Keratinocyte (primary cell): ENCODE measurements around the gene CCDC200. TPM values are rescaled to one million over a fixed set of nuclear protein-coding genes. Genes with fewer than 3 reads are reported as not detected.

Experiments
- DNase-seq: peaks from one replicate; pipeline ENCODE4 v3.0.0-alpha.2; 2011; ENCODE audit warnings: low read depth, missing footprints, low spot score
- FAIRE-seq: peaks from 2 replicates; lab custom pipeline; 2011; peaks lifted over from hg19 to GRCh38; lab: Jason Lieb, UNC
- H2AFZ ChIP-seq: 2 replicates; pipeline ENCODE4 v1.6.0; 2012; ENCODE audit warnings: low read length, control low read depth, inconsistent platforms; ENCODE audit not compliant: control insufficient read depth
- H3K27ac ChIP-seq: 2 replicates; pipeline ENCODE4 v1.5.1; 2011; ENCODE audit warnings: low read length; ENCODE audit not compliant: control insufficient read depth, insufficient read depth
- H3K27me3 ChIP-seq: 3 replicates; pipeline ENCODE4 v1.6.0; 2011; ENCODE audit warnings: low read length; ENCODE audit not compliant: control insufficient read depth, insufficient read depth; ENCODE audit errors: extremely low read depth
- H3K36me3 ChIP-seq, 2 experiments: 2 replicates in 1 of 2; 3 replicates in 1 of 2; pipeline ENCODE4 v1.5.1; 2011; ENCODE audit warnings: low read length in 2 of 2, mild to moderate bottlenecking in 1 of 2; ENCODE audit not compliant: control insufficient read depth in 2 of 2, insufficient read depth in 2 of 2; ENCODE audit errors: extremely low read depth in 1 of 2
- H3K4me1 ChIP-seq: 3 replicates; pipeline ENCODE4 v1.5.1; 2011; ENCODE audit warnings: low read length; ENCODE audit not compliant: control insufficient read depth, insufficient read depth; ENCODE audit errors: extremely low read depth
- H3K4me2 ChIP-seq: 3 replicates; pipeline ENCODE4 v1.6.0; 2011; ENCODE audit warnings: low read depth, low read length; ENCODE audit not compliant: control insufficient read depth, insufficient read depth; ENCODE audit errors: extremely low read depth
- H3K4me3 ChIP-seq, 3 experiments: fragments of 200-600 bp in 1 of 3; sonication (generic) in 1 of 3; 2 replicates in 2 of 3; 3 replicates in 1 of 3; pipeline ENCODE4 v1.5.1; 2011 to 2016; ENCODE audit warnings: low read length in 3 of 3, mild to moderate bottlenecking in 3 of 3, control low read depth in 2 of 3, inconsistent platforms in 1 of 3, low read depth in 1 of 3, mixed read lengths in 1 of 3, mixed run types in 1 of 3, moderate library complexity in 1 of 3; ENCODE audit not compliant: control insufficient read depth in 2 of 3, insufficient read depth in 2 of 3; ENCODE audit errors: extremely low read depth in 1 of 3
- H3K79me2 ChIP-seq: 2 replicates; pipeline ENCODE4 v1.6.0; 2012; ENCODE audit warnings: low read length; ENCODE audit not compliant: control insufficient read depth, insufficient read depth
- H3K9ac ChIP-seq: 3 replicates; pipeline ENCODE4 v1.6.0; 2011; ENCODE audit warnings: low read length; ENCODE audit not compliant: control insufficient read depth, insufficient read depth; ENCODE audit errors: extremely low read depth
- H3K9me1 ChIP-seq: 3 replicates; pipeline ENCODE4 v1.6.0; 2011; ENCODE audit warnings: low read length; ENCODE audit not compliant: control insufficient read depth, insufficient read depth; ENCODE audit errors: extremely low read depth
- H3K9me3 ChIP-seq: 2 replicates; pipeline ENCODE4 v1.5.1; 2012; ENCODE audit warnings: low read depth, low read length; ENCODE audit not compliant: control insufficient read depth
- H4K20me1 ChIP-seq: 3 replicates; pipeline ENCODE4 v1.6.0; 2011; ENCODE audit warnings: low read length; ENCODE audit not compliant: control insufficient read depth, insufficient read depth; ENCODE audit errors: extremely low read depth
- CTCF ChIP-seq, 3 experiments: IDR thresholded peaks in 1 of 3; conservative IDR thresholded peaks in 1 of 3; optimal IDR thresholded peaks in 1 of 3; 2 replicates in 2 of 3; 3 replicates in 1 of 3; pipeline versions ENCODE3 to v1.5.1; 2011; ENCODE audit warnings: low read length in 3 of 3, mild to moderate bottlenecking in 3 of 3, moderate library complexity in 2 of 3, control low read depth in 1 of 3, inconsistent platforms in 1 of 3; ENCODE audit not compliant: insufficient read depth in 2 of 3; ENCODE audit errors: extremely low read depth in 1 of 3
- EZH2 ChIP-seq: IDR thresholded peaks from one replicate; pipeline ENCODE4 v1.6.1; 2012; ENCODE audit warnings: inconsistent platforms, mild to moderate bottlenecking, low read length, moderate library complexity
- dilution Hi-C: fragments of 300-500 bp; cut with MboI; formaldehyde crosslinking; loops from one replicate; pipeline ENCODE4 v1.7.0; 2020; ENCODE audit warnings: low sequenced_read_pairs; ENCODE audit not compliant: extremely low pct_ligation_motif_present
- polyA plus RNA-seq, 5 experiments: library from polyadenylated mRNA; depleted of rRNA in 3 of 5; stranded (reverse) in 3 of 5; stranded (forward) in 1 of 5; unstranded in 1 of 5; fragments of >200 nt; gene quantifications; 1 replicate in 1 of 5; 2 replicates in 3 of 5; 3 replicates in 1 of 5; pipeline versions ENCODE4 v1.2.1 to v1.2.3, GENCODE V29; 2011 to 2012; ENCODE audit warnings: missing spikeins in 2 of 5, low read depth in 1 of 5, low replicate concordance in 1 of 5

Gene CCDC200
- polyA plus RNA-seq, 1 donor (not counting 4 experiments of a cell fraction or from before 2014, with no cell fraction given) = not detected

- dilution Hi-C loops = no loop called here
- Histone ChIP-seq H3K79me2 (no peaks in the 10 kb centered on the region), H3K9me3 (no peaks in the 10 kb centered on the region), H2AFZ (no peak overlapping the region), H3K4me3 (no peak overlapping the region), H3K4me1 (no peaks in the 10 kb centered on the region), H3K36me3 (peaks cover 0 to 4% of the 10 kb centered on the region in 2 experiments), H4K20me1 (no peaks in the 10 kb centered on the region), H3K27ac (no peak overlapping the region), H3K4me2 (no peak overlapping the region), H3K9ac (no peak overlapping the region), H3K27me3 (no peaks in the 10 kb centered on the region), H3K9me1 (no peaks in the 10 kb centered on the region)
- no peak for DNase-seq
- no peak for FAIRE-seq
- no peak for TF ChIP-seq EZH2
- no peak for TF ChIP-seq CTCF (optimal IDR thresholded peaks at IDR 0.05 in 1 of 3, IDR thresholded peaks at IDR 0.05 in 1 of 3, conservative IDR thresholded peaks at IDR 0.05 in 1 of 3; ENCODE audit: extremely low read depth in 1 of 3, insufficient read depth in 2 of 3, low read length in 3 of 3)
These were observed 4.2 kb downstream of the CCDC200 start for GRCh38 chr17:43224146-43224705.

GRCh38 chr17:43220511-43221125 is 7.8 kb downstream of the CCDC200 start:
- dilution Hi-C loops = no loop called here
- Histone ChIP-seq H3K4me3 (no peak overlapping the region), H3K9ac (no peak overlapping the region), H3K4me1 (no peaks in the 10 kb centered on the region), H3K27ac (no peak overlapping the region), H3K9me1 (no peaks in the 10 kb centered on the region), H3K4me2 (no peak overlapping the region), H2AFZ (no peak overlapping the region), H3K79me2 (no peaks in the 10 kb centered on the region), H3K36me3 (peaks cover 5 to 18% of the 10 kb centered on the region in 2 experiments), H3K9me3 (no peaks in the 10 kb centered on the region), H4K20me1 (no peaks in the 10 kb centered on the region), H3K27me3 (no peaks in the 10 kb centered on the region)
- DNase-seq = no peak
- no peak for TF ChIP-seq EZH2
- TF ChIP-seq CTCF (optimal IDR thresholded peaks at IDR 0.05 in 1 of 3, IDR thresholded peaks at IDR 0.05 in 1 of 3, conservative IDR thresholded peaks at IDR 0.05 in 1 of 3; ENCODE audit: extremely low read depth in 1 of 3, insufficient read depth in 2 of 3, low read length in 3 of 3) = no peak
- FAIRE-seq = no peak
